Adrenal gland (tissue), 12 donors: ENCODE data around the gene INPP5A. TPM values are rescaled to one million over a fixed set of nuclear protein-coding genes. Genes with fewer than 3 reads are reported as not detected.

Experiments used
- DNase-seq, 7 donors: peaks; one replicate each; pipeline ENCODE4 v3.0.0-alpha.2; 2019 to 2020
- H3K27ac ChIP-seq, 5 donors: fragments of 200-600 bp; sonication (generic) in 4 of 5; 1 replicate in 3 of 5; 2 replicates in 2 of 5; pipeline versions ENCODE4 v1.5.1 to v1.8.0; 2016 to 2020; ENCODE audit warnings: mild to moderate bottlenecking in 1 of 5
- H3K27me3 ChIP-seq: fragments of 200-600 bp; 2 replicates; pipeline ENCODE4 v1.8.0; 2021
- H3K36me3 ChIP-seq, 2 donors: fragments of 200-600 bp; replicated peaks in 1 of 2; 1 replicate in 1 of 2; 2 replicates in 1 of 2; pipeline versions ENCODE4 v1.5.1 to v1.8.0; 2018 to 2022
- H3K4me1 ChIP-seq, 2 donors: fragments of 200-600 bp; replicated peaks in 1 of 2; 1 replicate in 1 of 2; 2 replicates in 1 of 2; pipeline versions ENCODE4 v1.5.1 to v1.8.0; 2018 to 2021
- H3K4me3 ChIP-seq, 4 donors: fragments of 200-600 bp; sonication (generic) in 3 of 4; one replicate each; pipeline ENCODE4 v1.5.1; 2016 to 2018
- H3K9me3 ChIP-seq, 3 donors: fragments of 200-600 bp; sonication (generic) in 1 of 3; replicated peaks in 1 of 3; 1 replicate in 2 of 3; 2 replicates in 1 of 3; pipeline versions ENCODE4 v1.5.1 to v1.8.0; 2016 to 2021
- POLR2A ChIP-seq, 2 donors: fragments of 450-650 bp; IDR thresholded peaks; one replicate each; pipeline ENCODE4 v1.6.1; 2017; ENCODE audit warnings: antibody characterized with exemption in 2 of 2, mild to moderate bottlenecking in 2 of 2, moderate library complexity in 1 of 2
- WGBS, 4 donors: extraction: QIAGEN DNeasy Blood & Tissue Kit in 2 of 4; methylation state at CpG; one replicate each; pipeline versions ENCODE4 v1.1.5 to v1.1.7; 2013 to 2017; 5-methylcytosine and 5-hydroxymethylcytosine counted together
- intact Hi-C, 2 donors: fragments of 100-400 bp; cut with DNase I; formaldehyde crosslinking; loops; one replicate each; pipeline versions ENCODE4 v1.14.1 to v1.15.0; 2022 to 2023
- polyA plus RNA-seq, 3 donors: library from polyadenylated mRNA; stranded (reverse); fragments of 200-250 nt in 2 of 3; fragments of 350-450 nt in 1 of 3; fragmentation: Illumina TruSeq in 1 of 3; extraction: RNeasy Lipid Tissue Mini Kit (QIAGEN cat#74804) in 1 of 3; gene quantifications; one replicate each; pipeline ENCODE4 v1.2.3, GENCODE V29; 2013 to 2014
- total RNA-seq, 9 donors: library from RNA; depleted of rRNA in 4 of 9; stranded (reverse); fragments of >200 nt in 4 of 9; fragments of 120-200 nt in 1 of 9; fragmentation: NEBNext Ultra II Directional in 1 of 9; extraction: Animal tissue kit (Norgen Biotek cat#: 25700) in 1 of 9; gene quantifications; one replicate each; pipeline versions ENCODE4 v1.1.0 to v1.2.4, GENCODE V29; 2013 to 2023
- TF ChIP-seq, protein P1 (sequence below), 6 experiments: fragments of 450-650 bp in 4 of 6; fragments of 200-600 bp in 2 of 6; sonication (generic) in 1 of 6; IDR thresholded peaks; 1 replicate in 5 of 6; 2 replicates in 1 of 6; pipeline versions ENCODE4 v1.5.1 to v1.8.0; 2016 to 2021; ENCODE audit warnings: antibody characterized with exemption in 6 of 6, mild to moderate bottlenecking in 2 of 6, moderate library complexity in 1 of 6
- donor health status: healthy with polysubstance abuse.
- donor health status: Bipolar disorder and iron deficiency.
- donor health status: DM: yes; HTN: yes; CAD: no.
- donor health status: DM: no; HTN: no; CAD: no.
- donor health status: DM: no; HTN: no; CAD: no.
- donor health status: DM: yes; HTN: yes; CAD: no.

INPP5A gene
- total and polyA plus RNA-seq, 12 donors: 13.5 to 62.9 (median 37.5) TPM

DNA sequence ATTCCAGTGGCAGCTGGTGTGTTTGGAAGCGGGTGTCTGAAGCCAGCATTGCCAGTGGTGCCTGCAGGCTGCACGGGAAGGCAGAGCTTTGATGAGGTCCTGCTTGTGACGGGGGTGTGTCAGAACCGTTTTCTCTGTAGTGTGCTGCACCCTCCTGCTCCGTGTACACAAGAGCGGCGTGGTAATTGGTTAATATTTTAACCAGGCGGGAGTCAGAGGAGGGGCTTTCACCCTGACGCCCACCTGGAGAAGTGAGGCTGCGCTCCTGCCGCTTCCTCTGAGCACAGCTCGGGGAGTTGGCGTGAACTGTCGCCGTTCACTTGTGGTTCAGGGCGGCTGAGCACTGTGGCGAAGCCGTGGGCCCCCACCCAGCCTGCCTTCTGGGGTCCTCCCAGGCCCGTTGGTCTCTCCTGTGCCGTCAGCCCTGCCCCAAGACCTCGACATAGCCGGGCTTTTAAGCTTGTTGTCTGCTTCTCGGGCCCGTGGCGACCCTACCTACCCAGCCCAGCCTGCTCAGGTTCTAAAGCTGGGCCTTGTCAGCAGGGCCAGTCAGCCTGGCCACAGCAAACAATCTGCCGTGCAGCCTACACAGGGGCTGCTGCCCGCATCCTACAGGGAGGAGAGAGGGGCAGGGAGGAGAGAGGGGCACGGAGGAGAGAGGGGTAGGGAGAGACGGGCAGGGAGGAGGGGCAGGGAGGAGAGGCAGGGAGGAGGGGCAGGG lies 236.8 kb downstream of the INPP5A start:
- DNase-seq: no peak
- intact Hi-C loops: no loop called here
- Histone ChIP-seq H3K27ac (no peak overlapping the region), H3K9me3 (no peaks in the 10 kb centered on the region), H3K4me1 (no peaks in the 10 kb centered on the region), H3K36me3 (peaks cover 0 to 4% of the 10 kb centered on the region in 2 donors), H3K4me3 (no peak overlapping the region), H3K27me3 (no peaks in the 10 kb centered on the region)
- TF ChIP-seq, protein P1, sequence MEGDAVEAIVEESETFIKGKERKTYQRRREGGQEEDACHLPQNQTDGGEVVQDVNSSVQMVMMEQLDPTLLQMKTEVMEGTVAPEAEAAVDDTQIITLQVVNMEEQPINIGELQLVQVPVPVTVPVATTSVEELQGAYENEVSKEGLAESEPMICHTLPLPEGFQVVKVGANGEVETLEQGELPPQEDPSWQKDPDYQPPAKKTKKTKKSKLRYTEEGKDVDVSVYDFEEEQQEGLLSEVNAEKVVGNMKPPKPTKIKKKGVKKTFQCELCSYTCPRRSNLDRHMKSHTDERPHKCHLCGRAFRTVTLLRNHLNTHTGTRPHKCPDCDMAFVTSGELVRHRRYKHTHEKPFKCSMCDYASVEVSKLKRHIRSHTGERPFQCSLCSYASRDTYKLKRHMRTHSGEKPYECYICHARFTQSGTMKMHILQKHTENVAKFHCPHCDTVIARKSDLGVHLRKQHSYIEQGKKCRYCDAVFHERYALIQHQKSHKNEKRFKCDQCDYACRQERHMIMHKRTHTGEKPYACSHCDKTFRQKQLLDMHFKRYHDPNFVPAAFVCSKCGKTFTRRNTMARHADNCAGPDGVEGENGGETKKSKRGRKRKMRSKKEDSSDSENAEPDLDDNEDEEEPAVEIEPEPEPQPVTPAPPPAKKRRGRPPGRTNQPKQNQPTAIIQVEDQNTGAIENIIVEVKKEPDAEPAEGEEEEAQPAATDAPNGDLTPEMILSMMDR (IDR thresholded peaks at IDR 0.05): no peak
- 84 to 89% (median 87%) methylated on average over 21 to 29 of the region's 29 CpGs for WGBS, 4 donors

DNA sequence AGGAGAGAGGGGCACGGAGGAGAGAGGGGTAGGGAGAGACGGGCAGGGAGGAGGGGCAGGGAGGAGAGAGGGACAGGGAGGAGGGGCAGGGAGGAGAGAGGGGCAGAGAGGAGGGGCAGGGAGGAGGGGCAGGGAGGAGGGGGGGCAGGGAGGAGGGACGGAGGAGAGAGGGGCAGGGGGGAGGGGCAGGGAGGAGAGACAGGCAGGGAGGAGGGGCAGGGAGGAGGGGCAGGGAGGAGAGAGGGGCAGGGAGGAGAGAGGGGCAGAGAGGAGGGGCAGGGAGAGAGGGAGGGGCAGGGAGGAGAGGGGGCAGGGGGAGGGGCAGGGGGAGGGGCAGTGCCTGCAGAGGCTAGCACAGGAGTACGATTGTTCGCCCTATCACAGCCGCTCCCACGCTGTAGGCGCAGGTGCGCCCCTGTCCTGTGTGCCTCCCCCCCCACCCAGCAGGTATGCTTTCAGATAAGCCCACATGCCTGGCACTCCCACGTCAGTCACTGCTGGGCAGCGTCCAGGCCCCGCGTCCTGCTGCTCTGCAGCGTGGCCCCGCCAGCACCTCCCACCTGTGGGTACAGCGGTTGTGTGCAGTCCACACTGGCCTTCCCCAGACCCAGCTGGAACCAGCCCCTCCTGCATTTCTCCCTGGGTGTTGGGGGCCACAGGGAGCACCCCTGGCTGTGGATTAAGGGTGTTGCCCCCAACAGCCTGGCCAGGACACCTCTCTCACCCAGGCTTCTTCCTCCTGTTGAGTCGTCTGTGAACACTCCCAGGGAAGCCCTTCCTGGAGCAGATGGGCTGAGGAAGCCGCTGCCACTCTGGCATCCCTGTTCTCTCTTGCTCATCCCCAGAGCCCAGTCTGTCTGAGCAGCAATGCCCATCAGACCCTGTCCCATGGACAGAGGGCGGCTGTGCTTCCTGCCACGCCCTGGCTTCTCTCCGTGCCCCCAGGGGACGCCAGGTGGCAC lies 237.6 kb downstream of the INPP5A start:
- WGBS, 4 donors: 82 to 90% (median 88%) methylated on average over 5 to 22 of the region's 22 CpGs
- no peak overlapping the region for H3K4me3 ChIP-seq
- no peaks in the 10 kb centered on the region for H3K9me3 ChIP-seq
- DNase-seq: no peak
- H3K4me1 ChIP-seq: no peaks in the 10 kb centered on the region
- peaks cover 0 to 4% of the 10 kb centered on the region in 2 donors for H3K36me3 ChIP-seq
- no peak overlapping the region for H3K27ac ChIP-seq
- TF ChIP-seq POLR2A (IDR thresholded peaks at IDR 0.05): no peak
- TF ChIP-seq, protein P1 (IDR thresholded peaks at IDR 0.05): no peak
- no peaks in the 10 kb centered on the region for H3K27me3 ChIP-seq
- intact Hi-C loops: no loop called here

DNA sequence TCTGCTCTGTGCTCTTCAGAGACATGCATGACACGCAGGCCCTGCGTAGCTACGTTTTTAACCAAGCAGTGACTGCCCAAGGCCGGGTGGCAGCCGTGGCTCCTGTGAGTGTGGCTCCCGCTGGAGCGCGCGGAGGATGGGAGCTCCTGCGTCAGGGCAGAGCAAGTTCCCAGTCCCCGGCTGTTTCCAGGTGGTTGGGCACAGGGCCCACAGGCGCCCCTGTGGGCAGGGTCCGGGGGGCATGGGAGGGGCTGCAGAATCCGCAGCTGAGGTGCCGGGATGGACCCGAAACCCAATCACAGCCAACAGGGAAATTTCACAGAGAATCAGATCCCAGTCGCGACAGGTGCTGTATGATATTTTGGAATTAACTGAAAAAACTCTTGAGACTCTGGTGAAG lies 238.6 kb downstream of the INPP5A start:
- H3K4me3 ChIP-seq: no peak overlapping the region
- intact Hi-C loops: no loop called here
- TF ChIP-seq, protein P1 (IDR thresholded peaks at IDR 0.05): no peak
- TF ChIP-seq POLR2A (IDR thresholded peaks at IDR 0.05): no peak
- no peak overlapping the region for H3K27ac ChIP-seq
- H3K4me1 ChIP-seq: no peaks in the 10 kb centered on the region
- H3K27me3 ChIP-seq: no peaks in the 10 kb centered on the region
- H3K36me3 ChIP-seq: peaks cover 0 to 5% of the 10 kb centered on the region in 2 donors
- no peak for DNase-seq
- 93 to 96% (median 95%) methylated on average over 7 to 18 of the region's 18 CpGs for WGBS, 4 donors
- H3K9me3 ChIP-seq: no peaks in the 10 kb centered on the region

DNA sequence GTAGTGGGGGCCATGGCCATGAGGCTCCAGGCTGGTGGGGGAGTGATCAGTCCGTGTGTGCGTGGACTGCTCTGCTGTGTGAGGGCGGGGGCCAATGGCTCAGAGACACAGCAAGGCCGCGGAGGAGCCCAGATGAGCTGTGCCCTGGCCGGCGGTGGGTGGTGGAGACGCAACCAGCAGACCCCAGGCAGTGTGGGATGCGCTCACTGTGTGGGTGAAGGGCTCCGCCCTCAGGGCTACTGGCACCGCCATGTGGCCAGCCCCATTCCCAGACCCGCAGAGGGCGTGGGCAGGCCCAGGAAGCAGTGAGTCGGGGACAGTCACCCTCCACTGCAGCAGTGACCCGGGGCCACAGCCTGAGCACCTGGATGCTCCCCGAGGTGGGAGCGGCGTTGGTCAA lies 239.2 kb downstream of the INPP5A start:
- Histone ChIP-seq H3K4me3 (no peak overlapping the region), H3K4me1 (no peaks in the 10 kb centered on the region), H3K9me3 (no peaks in the 10 kb centered on the region), H3K27ac (no peak overlapping the region), H3K27me3 (no peaks in the 10 kb centered on the region), H3K36me3 (peaks cover 0 to 11% of the 10 kb centered on the region in 2 donors)
- 86 to 94% (median 90%) methylated on average over 12 to 18 of the region's 18 CpGs; no CpG with 5 or more reads in 1 of the 4 donors for WGBS, 4 donors
- intact Hi-C loops: no loop called here
- TF ChIP-seq, protein P1 (IDR thresholded peaks at IDR 0.05): no peak
- TF ChIP-seq POLR2A (IDR thresholded peaks at IDR 0.05): no peak
- no peak for DNase-seq
